ENCODE data around the gene PCDHGA3.

- no peak for TF ChIP-seq POLR2A (IDR thresholded peaks at IDR 0.05)
- TF ChIP-seq, protein P1, sequence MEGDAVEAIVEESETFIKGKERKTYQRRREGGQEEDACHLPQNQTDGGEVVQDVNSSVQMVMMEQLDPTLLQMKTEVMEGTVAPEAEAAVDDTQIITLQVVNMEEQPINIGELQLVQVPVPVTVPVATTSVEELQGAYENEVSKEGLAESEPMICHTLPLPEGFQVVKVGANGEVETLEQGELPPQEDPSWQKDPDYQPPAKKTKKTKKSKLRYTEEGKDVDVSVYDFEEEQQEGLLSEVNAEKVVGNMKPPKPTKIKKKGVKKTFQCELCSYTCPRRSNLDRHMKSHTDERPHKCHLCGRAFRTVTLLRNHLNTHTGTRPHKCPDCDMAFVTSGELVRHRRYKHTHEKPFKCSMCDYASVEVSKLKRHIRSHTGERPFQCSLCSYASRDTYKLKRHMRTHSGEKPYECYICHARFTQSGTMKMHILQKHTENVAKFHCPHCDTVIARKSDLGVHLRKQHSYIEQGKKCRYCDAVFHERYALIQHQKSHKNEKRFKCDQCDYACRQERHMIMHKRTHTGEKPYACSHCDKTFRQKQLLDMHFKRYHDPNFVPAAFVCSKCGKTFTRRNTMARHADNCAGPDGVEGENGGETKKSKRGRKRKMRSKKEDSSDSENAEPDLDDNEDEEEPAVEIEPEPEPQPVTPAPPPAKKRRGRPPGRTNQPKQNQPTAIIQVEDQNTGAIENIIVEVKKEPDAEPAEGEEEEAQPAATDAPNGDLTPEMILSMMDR (IDR thresholded peaks at IDR 0.05) = no peak
Observed at GRCh38 chr5:141371572-141372475, 28.2 kb downstream of the PCDHGA3 start.
